Prostate gland (tissue), 2 donors: Measurements from ENCODE around the gene SUSD2.

Experiments used
- CTCF ChIP-seq, 4 experiments: fragments of 200-600 bp in 2 of 4; fragments of 450-650 bp in 2 of 4; sonication (generic) in 2 of 4; IDR thresholded peaks; 1 replicate in 3 of 4; 2 replicates in 1 of 4; pipeline ENCODE4 v1.5.1; 2016 to 2019; ENCODE audit warnings: antibody characterized with exemption in 4 of 4, mild to moderate bottlenecking in 2 of 4, moderate library complexity in 2 of 4
- POLR2AphosphoS5 ChIP-seq: sonication (generic); formaldehyde crosslinking; IDR thresholded peaks from one replicate; pipeline ENCODE4 v1.6.1; 2017; ENCODE audit warnings: antibody characterized with exemption

DNA sequence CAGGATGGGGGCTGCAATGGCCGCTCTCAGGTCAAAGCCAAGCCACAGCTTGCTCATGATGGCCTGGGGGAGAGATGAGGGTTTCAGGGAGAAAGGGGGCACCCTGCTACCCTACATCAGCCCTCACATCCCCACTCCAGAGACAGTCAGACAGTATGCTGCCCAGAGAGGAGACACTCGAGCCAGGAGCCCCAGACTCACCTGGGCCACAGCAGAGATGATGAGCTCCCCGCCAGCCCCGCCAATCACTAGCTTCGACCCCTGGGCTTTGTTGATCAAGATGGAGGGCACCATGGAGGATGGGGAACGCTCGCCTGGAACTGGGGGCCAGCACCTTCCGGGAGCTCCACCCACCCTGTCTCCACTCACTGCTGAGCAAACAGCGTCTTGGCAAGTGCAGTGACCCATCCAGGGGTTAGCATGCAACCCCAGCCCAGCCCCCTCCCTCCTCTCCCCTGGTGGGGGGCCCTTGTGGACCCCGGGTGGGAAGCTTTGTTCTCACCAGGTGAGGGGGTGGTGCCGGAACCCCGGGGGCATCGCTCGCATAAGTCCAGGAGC is 43.8 kb downstream of the SUSD2 start:
- TF ChIP-seq POLR2AphosphoS5 (no peak), CTCF (IDR thresholded peaks at IDR 0.05) (no peak)
